ENCODE data around the gene CPAMD8. TPM values are rescaled to one million over a fixed set of nuclear protein-coding genes. Genes with fewer than 3 reads are reported as not detected.
A peak's percentile ranks its signal among the peaks of the same experiment; 100 is the strongest.

CPAMD8 gene
- total and polyA plus RNA-seq, 2 donors (not counting 3 experiments of a cell fraction or from before 2014, with no cell fraction given): 2.2 to 3.9 TPM

DNA sequence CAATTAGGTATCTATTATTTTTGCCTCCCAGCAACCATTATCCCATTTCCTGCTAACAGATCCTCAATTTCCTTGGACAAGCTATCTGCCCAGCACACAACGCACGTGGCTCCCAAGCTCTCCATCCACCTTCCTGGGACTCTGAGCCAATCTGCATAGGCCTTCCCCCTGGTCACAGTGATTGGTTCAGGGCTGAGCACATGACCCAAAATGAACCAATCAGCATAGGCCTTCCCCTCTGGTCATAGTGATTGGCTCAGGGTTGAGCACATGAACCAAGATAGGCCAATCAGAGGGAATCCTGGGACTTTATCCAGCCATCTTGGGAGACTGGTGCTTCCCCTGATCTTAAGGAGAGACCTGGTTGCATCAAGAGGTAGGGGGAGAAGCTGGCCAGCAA, 5.8 kb downstream of the CPAMD8 start:
- no peak overlapping the region for H2AFZ ChIP-seq (ENCODE audit: low read depth, low read length)
- intact Hi-C loops (cut with micrococcal nuclease) (no loop called here), dilution Hi-C loops (cut with MboI; ENCODE audit: extremely low pct_ligation_motif_present, low sequenced_read_pairs) (no loop called here)
- no peak overlapping the region for H3K27ac ChIP-seq (ENCODE audit: insufficient read depth, low read depth, low read length)
- no peaks in the 10 kb centered on the region for H3K36me3 ChIP-seq (ENCODE audit: control insufficient read depth in 2 of 2, extremely low read depth in 1 of 2, insufficient read depth in 2 of 2, low read length in 2 of 2)
- FAIRE-seq (no peak), DNase-seq (ENCODE audit: low read depth, low spot score) (peak; percentile 13)
- H3K27me3 ChIP-seq (ENCODE audit: control insufficient read depth in 2 of 2, insufficient read depth in 2 of 2, low read length in 2 of 2): peaks cover 9 to 11% of the 10 kb centered on the region in 2 experiments
- TF ChIP-seq POLR2A (IDR thresholded peaks at IDR 0.05; ENCODE audit: low read depth, low read length) (no peak), POLR2AphosphoS5 (IDR thresholded peaks at IDR 0.05; ENCODE audit: insufficient read depth, low read depth, low read length) (no peak), EZH2 (IDR thresholded peaks at IDR 0.05; ENCODE audit: borderline replicate concordance, low read depth, low read length, severe bottlenecking) (no peak), FOS (IDR thresholded peaks at IDR 0.05; ENCODE audit: borderline replicate concordance, insufficient read depth, low read length) (no peak), JUN (IDR thresholded peaks at IDR 0.05; ENCODE audit: borderline replicate concordance, insufficient read depth, insufficient read length, low read depth) (no peak)
- TF ChIP-seq, protein P1, sequence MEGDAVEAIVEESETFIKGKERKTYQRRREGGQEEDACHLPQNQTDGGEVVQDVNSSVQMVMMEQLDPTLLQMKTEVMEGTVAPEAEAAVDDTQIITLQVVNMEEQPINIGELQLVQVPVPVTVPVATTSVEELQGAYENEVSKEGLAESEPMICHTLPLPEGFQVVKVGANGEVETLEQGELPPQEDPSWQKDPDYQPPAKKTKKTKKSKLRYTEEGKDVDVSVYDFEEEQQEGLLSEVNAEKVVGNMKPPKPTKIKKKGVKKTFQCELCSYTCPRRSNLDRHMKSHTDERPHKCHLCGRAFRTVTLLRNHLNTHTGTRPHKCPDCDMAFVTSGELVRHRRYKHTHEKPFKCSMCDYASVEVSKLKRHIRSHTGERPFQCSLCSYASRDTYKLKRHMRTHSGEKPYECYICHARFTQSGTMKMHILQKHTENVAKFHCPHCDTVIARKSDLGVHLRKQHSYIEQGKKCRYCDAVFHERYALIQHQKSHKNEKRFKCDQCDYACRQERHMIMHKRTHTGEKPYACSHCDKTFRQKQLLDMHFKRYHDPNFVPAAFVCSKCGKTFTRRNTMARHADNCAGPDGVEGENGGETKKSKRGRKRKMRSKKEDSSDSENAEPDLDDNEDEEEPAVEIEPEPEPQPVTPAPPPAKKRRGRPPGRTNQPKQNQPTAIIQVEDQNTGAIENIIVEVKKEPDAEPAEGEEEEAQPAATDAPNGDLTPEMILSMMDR (IDR thresholded peaks at IDR 0.05; ENCODE audit: extremely low read depth in 1 of 2, insufficient read depth in 1 of 2, low read depth in 1 of 2, low read length in 2 of 2): no peak
- TF ChIP-seq, protein P2, sequence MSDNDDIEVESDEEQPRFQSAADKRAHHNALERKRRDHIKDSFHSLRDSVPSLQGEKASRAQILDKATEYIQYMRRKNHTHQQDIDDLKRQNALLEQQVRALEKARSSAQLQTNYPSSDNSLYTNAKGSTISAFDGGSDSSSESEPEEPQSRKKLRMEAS (IDR thresholded peaks at IDR 0.05; ENCODE audit: insufficient read depth, insufficient read length): no peak
- no peak overlapping the region for H3K4me2 ChIP-seq (ENCODE audit: insufficient read depth, low read length)
- CTCF ChIA-PET: interaction anchor here (1.2 kb wide), 1 partner anchor 241 kb away, joined by 3 read pairs; no protein-coding TSS in a partner anchor
- H3K79me2 ChIP-seq (ENCODE audit: control insufficient read depth, insufficient read depth, low read length): no peaks in the 10 kb centered on the region
- H3K4me1 ChIP-seq (ENCODE audit: control insufficient read depth, extremely low read depth, insufficient read depth, low read length): peaks cover 4% of the 10 kb centered on the region
- POLR2A ChIA-PET: interaction anchor here (0.6 kb wide), 1 partner anchor 134 kb away, joined by 3 read pairs; no protein-coding TSS in a partner anchor
- no peak overlapping the region for H3K4me3 ChIP-seq (replicated peaks in 1 of 3; ENCODE audit: insufficient read depth in 1 of 3, low read depth in 1 of 3, low read length in 3 of 3)
- no peaks in the 10 kb centered on the region for H3K9me3 ChIP-seq (replicated peaks; ENCODE audit: control insufficient read depth, insufficient read depth, low read length)
- no peaks in the 10 kb centered on the region for H4K20me1 ChIP-seq (replicated peaks; ENCODE audit: control insufficient read depth, extremely low read depth, insufficient read depth, low read length)
- no TSS peak for BruUV-seq (replicated peaks)
- no peak overlapping the region for H3K9ac ChIP-seq (replicated peaks; ENCODE audit: extremely low read depth, insufficient read depth, low read length)
- no peaks in the 10 kb centered on the region for H3K9me1 ChIP-seq (replicated peaks; ENCODE audit: control insufficient read depth, extremely low read depth, insufficient read depth, low read length)

Measured in endothelial cell of umbilical vein (primary cell).